Measurements from ENCODE around the gene FUT6.

FUT6 gene

DNA sequence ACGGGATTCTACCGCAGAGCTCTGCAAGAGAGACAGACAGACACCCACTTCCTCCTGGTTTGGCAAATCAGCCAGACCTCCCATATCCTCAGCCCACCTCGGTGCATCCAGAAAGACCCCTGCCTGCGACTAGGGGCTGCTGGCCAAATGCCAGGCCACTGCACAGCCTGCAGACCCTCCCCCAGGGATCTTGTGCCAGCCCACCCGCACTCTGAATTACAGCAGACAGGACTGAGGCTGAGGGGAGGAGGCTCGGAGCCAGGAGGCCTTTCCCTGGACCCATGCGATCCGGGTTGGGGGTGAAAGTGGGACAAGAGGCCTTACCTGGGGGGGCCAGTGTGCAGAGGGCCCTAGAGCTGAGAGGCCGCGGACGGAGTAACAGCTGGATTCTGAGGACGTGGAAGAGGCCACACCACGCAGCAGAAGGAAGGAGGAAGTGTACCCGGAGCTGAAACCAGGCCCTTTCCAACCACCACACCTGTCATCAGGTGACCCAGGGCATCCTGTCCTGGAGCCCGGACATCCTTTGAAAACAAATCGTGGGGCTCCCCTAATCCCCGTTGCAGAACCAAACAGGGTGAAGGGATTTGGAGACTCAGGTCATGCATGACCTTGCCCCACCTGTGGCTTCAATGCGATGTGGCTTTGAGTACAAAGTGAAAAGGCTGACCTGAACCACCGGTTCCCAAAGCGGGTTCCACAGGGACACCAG lies 993 bp downstream of the FUT6 start:
- no peaks in the 10 kb centered on the region for H3K36me3 ChIP-seq (ENCODE audit: insufficient read depth, low read length)
- no peaks in the 10 kb centered on the region for H3K27me3 ChIP-seq (ENCODE audit: insufficient read depth, low read length, poor library complexity, severe bottlenecking)
- no peaks in the 10 kb centered on the region for H3K9me3 ChIP-seq (ENCODE audit: insufficient read depth, low read depth, low read length)
- no peaks in the 10 kb centered on the region for H4K20me1 ChIP-seq (ENCODE audit: insufficient read depth, low read length, poor library complexity, severe bottlenecking)
- no peaks in the 10 kb centered on the region for H3K79me2 ChIP-seq (ENCODE audit: insufficient read depth, low read length)
- H3K9me2 ChIP-seq (replicated peaks; ENCODE audit: low read depth, low read length): no peaks in the 10 kb centered on the region
- H3K4me2 ChIP-seq (ENCODE audit: low read depth, low read length, poor library complexity, severe bottlenecking): no peak overlapping the region
- TF ChIP-seq, protein P1, sequence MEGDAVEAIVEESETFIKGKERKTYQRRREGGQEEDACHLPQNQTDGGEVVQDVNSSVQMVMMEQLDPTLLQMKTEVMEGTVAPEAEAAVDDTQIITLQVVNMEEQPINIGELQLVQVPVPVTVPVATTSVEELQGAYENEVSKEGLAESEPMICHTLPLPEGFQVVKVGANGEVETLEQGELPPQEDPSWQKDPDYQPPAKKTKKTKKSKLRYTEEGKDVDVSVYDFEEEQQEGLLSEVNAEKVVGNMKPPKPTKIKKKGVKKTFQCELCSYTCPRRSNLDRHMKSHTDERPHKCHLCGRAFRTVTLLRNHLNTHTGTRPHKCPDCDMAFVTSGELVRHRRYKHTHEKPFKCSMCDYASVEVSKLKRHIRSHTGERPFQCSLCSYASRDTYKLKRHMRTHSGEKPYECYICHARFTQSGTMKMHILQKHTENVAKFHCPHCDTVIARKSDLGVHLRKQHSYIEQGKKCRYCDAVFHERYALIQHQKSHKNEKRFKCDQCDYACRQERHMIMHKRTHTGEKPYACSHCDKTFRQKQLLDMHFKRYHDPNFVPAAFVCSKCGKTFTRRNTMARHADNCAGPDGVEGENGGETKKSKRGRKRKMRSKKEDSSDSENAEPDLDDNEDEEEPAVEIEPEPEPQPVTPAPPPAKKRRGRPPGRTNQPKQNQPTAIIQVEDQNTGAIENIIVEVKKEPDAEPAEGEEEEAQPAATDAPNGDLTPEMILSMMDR (conservative IDR thresholded peaks at IDR 0.05; ENCODE audit: low read length): no peak
- TF ChIP-seq EZH2phosphoT487 (IDR thresholded peaks at IDR 0.05; ENCODE audit: borderline replicate concordance): no peak
- no peak overlapping the region for H3K4me3 ChIP-seq (ENCODE audit: low read length, poor library complexity, severe bottlenecking)
- no peak overlapping the region for H3K9ac ChIP-seq (ENCODE audit: low read depth, low read length, poor library complexity, severe bottlenecking)
- H3K4me1 ChIP-seq (ENCODE audit: insufficient read depth, low read length, poor library complexity, severe bottlenecking): peaks cover 13% of the 10 kb centered on the region
- H3F3A ChIP-seq (ENCODE audit: low read depth): no peaks in the 10 kb centered on the region
- H2AFZ ChIP-seq (ENCODE audit: low read length): no peak overlapping the region

DNA sequence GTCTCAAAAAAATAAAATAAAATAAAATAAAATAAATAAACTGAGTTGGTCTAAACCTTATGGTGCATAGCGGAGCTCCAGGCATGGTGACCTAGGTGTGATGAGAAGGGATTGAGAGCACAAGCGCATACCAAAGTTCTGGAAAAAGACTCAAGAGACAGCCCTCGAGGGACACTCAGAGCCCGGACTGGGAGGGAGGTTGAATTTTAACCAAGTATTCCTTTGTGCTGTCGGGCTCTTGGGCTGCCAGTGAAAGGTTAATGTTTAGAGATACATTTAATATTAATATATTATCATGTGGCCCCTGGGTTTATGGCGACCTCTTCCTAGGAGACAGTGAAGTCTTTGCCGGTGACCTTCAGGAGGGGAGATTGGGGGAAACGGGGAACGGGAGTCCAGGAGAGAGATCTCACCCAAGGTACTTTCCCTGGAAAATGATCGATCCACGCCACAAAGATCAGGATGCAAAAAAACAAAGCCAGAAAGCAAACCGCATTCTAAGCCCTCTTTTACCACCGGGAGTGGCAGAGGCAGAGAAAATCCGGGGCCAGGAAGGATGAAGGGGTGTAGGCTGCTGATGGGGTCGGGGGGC lies 1.6 kb downstream of the FUT6 start:
- no peak overlapping the region for H3K9ac ChIP-seq (ENCODE audit: low read depth, low read length, poor library complexity, severe bottlenecking)
- H3K79me2 ChIP-seq (ENCODE audit: insufficient read depth, low read length): no peaks in the 10 kb centered on the region
- H3K9me3 ChIP-seq (ENCODE audit: insufficient read depth, low read depth, low read length): no peaks in the 10 kb centered on the region
- TF ChIP-seq, protein P1 (conservative IDR thresholded peaks at IDR 0.05; ENCODE audit: low read length): no peak
- TF ChIP-seq EZH2phosphoT487 (IDR thresholded peaks at IDR 0.05; ENCODE audit: borderline replicate concordance): no peak
- no peak overlapping the region for H2AFZ ChIP-seq (ENCODE audit: low read length)
- H3K4me2 ChIP-seq (ENCODE audit: low read depth, low read length, poor library complexity, severe bottlenecking): no peak overlapping the region
- H3K4me3 ChIP-seq (ENCODE audit: low read length, poor library complexity, severe bottlenecking): no peak overlapping the region
- H3K27me3 ChIP-seq (ENCODE audit: insufficient read depth, low read length, poor library complexity, severe bottlenecking): no peaks in the 10 kb centered on the region
- no peaks in the 10 kb centered on the region for H3K9me2 ChIP-seq (replicated peaks; ENCODE audit: low read depth, low read length)
- no peaks in the 10 kb centered on the region for H3K36me3 ChIP-seq (ENCODE audit: insufficient read depth, low read length)
- H3F3A ChIP-seq (ENCODE audit: low read depth): no peaks in the 10 kb centered on the region
- peaks cover 13% of the 10 kb centered on the region for H3K4me1 ChIP-seq (ENCODE audit: insufficient read depth, low read length, poor library complexity, severe bottlenecking)
- no peaks in the 10 kb centered on the region for H4K20me1 ChIP-seq (ENCODE audit: insufficient read depth, low read length, poor library complexity, severe bottlenecking)

DNA sequence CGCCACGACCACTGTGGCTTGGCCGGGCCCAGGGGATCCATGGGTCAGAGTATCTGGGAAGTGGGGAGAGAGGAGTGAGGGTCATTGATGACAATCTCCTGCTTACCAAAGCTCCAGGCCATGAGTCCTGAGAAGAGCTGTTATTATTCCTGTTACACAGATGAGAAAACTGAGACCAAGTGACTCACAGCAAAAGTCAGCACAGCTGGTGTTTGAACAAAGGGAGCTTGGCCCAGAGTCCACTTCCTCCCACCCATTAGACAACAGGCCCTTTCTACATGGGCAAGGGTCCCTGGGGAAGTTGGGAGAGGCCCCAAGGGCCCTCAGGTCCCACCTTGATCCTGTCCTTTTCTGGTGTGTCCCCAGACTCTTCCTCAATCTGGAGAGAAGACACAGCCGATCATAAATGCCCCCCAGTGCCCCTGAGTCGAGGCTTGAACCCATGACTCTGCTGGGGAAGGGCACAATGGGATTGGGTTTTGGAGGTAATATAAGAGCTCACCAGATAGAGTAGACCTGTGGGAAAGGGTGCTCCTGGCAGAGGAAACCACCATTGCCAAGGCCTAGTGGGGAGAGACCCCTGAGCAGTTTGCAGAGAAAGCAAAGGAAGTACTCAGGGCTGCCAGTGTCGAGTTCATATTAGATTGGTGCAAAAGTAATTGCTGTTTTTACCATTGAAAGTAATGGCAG lies 6.8 kb downstream of the FUT6 start:
- Histone ChIP-seq H3F3A (ENCODE audit: low read depth) (no peaks in the 10 kb centered on the region), H3K9me2 (replicated peaks; ENCODE audit: low read depth, low read length) (no peaks in the 10 kb centered on the region), H3K4me1 (ENCODE audit: insufficient read depth, low read length, poor library complexity, severe bottlenecking) (no peaks in the 10 kb centered on the region), H3K9ac (ENCODE audit: low read depth, low read length, poor library complexity, severe bottlenecking) (no peak overlapping the region), H3K4me2 (ENCODE audit: low read depth, low read length, poor library complexity, severe bottlenecking) (no peak overlapping the region), H2AFZ (ENCODE audit: low read length) (no peak overlapping the region), H3K79me2 (ENCODE audit: insufficient read depth, low read length) (no peaks in the 10 kb centered on the region), H3K27me3 (ENCODE audit: insufficient read depth, low read length, poor library complexity, severe bottlenecking) (no peaks in the 10 kb centered on the region), H3K4me3 (ENCODE audit: low read length, poor library complexity, severe bottlenecking) (no peak overlapping the region), H3K36me3 (ENCODE audit: insufficient read depth, low read length) (no peaks in the 10 kb centered on the region), H4K20me1 (ENCODE audit: insufficient read depth, low read length, poor library complexity, severe bottlenecking) (no peaks in the 10 kb centered on the region), H3K9me3 (ENCODE audit: insufficient read depth, low read depth, low read length) (no peaks in the 10 kb centered on the region)
- TF ChIP-seq, protein P1 (conservative IDR thresholded peaks at IDR 0.05; ENCODE audit: low read length): no peak
- TF ChIP-seq EZH2phosphoT487 (IDR thresholded peaks at IDR 0.05; ENCODE audit: borderline replicate concordance): no peak

Data from Loucy (cell line).